Glomerular endothelial cell (primary cell): ENCODE measurements around the gene PARP1. TPM values are rescaled to one million over a fixed set of nuclear protein-coding genes. Genes with fewer than 3 reads are reported as not detected.

Experiments used
- DNase-seq: peaks from one replicate; pipeline ENCODE4 v3.0.0-alpha.2; 2011; ENCODE audit warnings: low read depth, low spot score; ENCODE audit errors: extremely low read depth
- total RNA-seq: library from RNA; depleted of rRNA; stranded (reverse); fragments of >200 nt; gene quantifications from 2 replicates; pipeline ENCODE4 v1.2.3, GENCODE V29; 2015

Gene PARP1
- total RNA-seq, 1 donor from 2014 or later: 99.4 TPM

DNA sequence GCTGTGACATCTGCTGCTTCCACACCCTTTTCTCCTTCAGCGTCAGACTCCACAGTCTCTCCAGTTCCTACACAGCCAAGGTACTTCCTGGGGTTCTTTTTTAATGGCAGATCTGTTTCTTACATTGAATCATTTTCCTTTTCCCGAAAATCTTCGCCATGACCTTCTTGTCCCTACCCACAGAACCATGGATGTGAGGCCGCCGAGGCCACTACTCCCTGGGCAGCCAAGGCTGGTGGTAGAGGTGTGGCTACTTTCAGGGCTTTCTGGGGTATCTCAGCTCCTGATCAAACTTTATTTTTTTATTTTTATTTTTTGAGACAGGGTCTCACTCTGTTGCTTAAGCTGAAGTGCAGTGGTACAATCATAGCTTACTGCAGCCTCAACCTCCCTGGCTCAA lies 89.4 kb downstream of the PARP1 start:
- no peak for DNase-seq

DNA sequence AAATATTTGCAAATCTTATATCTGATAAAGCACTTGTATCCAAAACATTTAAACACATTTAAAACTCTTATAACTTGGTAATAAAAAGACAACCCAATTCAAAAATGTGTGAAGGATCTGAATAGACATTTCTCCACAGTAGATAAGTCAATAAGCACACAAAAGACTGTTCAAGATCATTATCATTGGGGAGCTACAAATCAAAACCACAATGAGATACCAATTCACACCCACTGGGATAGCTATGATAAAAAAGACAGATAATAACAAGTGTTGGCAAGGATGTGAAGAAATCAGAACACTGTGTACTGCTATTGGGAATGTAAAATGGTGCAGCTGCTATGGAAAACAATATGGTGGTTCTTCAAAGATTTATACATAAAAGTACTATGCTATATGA lies 93.8 kb downstream of the PARP1 start:
- no peak for DNase-seq

DNA sequence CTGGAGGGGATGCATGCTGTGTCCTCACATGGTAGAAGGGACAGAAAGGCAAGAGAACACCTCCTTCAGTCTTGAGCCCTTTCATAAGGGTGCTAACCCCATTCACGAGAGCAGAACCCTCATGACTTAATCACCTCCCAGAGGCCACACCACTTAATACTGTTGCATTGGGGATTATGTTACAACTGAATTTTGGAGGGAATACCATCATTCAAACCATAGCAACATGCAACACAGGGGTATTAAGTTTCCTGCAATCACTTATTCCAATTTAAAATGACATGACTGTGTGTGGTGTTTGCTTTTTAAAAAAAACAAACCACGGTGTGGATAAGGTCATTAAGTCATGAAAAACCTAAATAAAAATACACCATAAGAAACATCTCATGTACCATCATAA lies 95.8 kb downstream of the PARP1 start:
- no peak for DNase-seq

DNA sequence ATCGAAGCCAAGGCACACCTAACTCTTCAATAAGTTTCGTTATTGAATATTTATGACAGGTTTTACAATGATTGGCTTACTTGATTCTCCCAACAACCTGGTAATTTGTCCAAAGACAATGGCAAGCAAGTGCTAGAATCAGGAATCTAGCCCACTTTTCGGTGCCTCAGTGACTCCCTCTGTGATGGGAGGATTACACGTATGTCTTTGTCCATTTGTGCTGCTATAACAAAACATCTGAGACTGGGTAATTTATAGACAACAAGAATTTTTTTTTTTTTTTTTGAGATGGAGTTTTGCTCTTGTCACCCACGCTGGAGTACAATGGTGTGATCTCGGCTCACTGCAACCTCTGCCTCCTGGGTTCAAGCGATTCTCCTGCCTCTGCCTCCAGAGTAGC lies 96.5 kb downstream of the PARP1 start:
- no peak for DNase-seq

Other genes with a start within 250 kb of the PARP1 start
- 37.4 and 48.7 TPM in 2 replicates for gene ACBD3, start 221.4 kb downstream of the PARP1 start, total RNA-seq
- 0.10 and 1.6 TPM in 2 replicates for gene MIXL1, start 184.4 kb downstream of the PARP1 start, total RNA-seq
- gene LIN9, start 98.9 kb downstream of the PARP1 start, total RNA-seq: 2.3 and 3.6 TPM in 2 replicates
- under 0.01 and 0.35 TPM in 2 replicates for gene STUM, start 140.7 kb upstream of the PARP1 start, total RNA-seq